GM12864 (cell line): ENCODE results near the gene GADD45G.
A peak's percentile ranks its signal among the peaks of the same experiment; 100 is the strongest.

Source experiments
- DNase-seq: peaks from one replicate; pipeline ENCODE4 v3.0.0-alpha.2; 2011; ENCODE audit warnings: low read depth
- H3K4me3 ChIP-seq: 2 replicates; pipeline ENCODE4 v1.5.1; 2011; ENCODE audit warnings: mild to moderate bottlenecking, low read depth, low read length, control low read depth
- TF ChIP-seq, protein P1 (sequence below): IDR thresholded peaks from 2 replicates; pipeline ENCODE4 v1.5.1; 2011; ENCODE audit warnings: low read depth, mild to moderate bottlenecking, moderate library complexity, low read length, control low read depth, inconsistent platforms; ENCODE audit errors: missing control alignments

GADD45G gene

DNA sequence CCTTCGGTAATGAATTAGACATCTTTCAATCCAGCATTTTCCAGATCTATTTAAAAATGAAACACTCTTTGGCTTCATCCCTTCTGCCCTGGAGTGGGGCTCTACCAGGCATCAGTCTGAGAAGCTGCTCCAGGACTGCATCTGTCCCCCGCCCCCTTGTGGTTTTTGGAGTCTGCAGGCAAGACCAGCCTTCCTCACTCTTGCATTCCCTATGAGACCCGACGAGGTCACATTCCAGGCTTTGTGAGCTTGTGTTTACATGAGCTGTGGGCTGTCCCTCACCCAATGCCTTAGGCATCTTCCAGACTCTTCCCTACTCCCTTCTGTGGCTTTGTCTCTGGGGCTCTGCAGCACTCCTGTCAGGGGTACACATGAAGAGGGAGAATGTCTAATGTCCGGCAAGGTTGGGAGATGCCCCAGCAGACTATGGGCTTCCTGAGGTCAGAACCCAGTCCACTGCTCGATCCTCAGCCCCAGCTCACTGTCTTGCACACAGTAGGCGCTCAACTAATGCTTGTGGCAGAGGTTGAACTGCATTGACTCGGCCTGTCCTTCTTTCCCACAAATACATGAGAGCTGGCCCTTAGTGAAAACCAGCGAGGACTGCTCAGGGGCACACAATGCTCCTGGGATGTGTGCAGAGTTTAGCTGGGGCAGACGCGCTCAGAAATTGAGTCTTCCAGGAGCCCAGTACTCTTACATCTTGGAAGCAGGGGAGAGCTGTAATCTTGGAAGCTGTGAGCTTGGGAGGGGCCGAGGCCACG lies 11.7 kb upstream of the GADD45G start:
- TF ChIP-seq, protein P1, sequence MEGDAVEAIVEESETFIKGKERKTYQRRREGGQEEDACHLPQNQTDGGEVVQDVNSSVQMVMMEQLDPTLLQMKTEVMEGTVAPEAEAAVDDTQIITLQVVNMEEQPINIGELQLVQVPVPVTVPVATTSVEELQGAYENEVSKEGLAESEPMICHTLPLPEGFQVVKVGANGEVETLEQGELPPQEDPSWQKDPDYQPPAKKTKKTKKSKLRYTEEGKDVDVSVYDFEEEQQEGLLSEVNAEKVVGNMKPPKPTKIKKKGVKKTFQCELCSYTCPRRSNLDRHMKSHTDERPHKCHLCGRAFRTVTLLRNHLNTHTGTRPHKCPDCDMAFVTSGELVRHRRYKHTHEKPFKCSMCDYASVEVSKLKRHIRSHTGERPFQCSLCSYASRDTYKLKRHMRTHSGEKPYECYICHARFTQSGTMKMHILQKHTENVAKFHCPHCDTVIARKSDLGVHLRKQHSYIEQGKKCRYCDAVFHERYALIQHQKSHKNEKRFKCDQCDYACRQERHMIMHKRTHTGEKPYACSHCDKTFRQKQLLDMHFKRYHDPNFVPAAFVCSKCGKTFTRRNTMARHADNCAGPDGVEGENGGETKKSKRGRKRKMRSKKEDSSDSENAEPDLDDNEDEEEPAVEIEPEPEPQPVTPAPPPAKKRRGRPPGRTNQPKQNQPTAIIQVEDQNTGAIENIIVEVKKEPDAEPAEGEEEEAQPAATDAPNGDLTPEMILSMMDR, result no peak
- no peak for DNase-seq
- H3K4me3 ChIP-seq, result no peak overlapping the region

GRCh38 chr9:89593727-89594427 lies 10.9 kb upstream of the GADD45G start:
- H3K4me3 ChIP-seq, result no peak overlapping the region
- no peak for DNase-seq
- TF ChIP-seq, protein P1, result peak; percentile 96

DNA sequence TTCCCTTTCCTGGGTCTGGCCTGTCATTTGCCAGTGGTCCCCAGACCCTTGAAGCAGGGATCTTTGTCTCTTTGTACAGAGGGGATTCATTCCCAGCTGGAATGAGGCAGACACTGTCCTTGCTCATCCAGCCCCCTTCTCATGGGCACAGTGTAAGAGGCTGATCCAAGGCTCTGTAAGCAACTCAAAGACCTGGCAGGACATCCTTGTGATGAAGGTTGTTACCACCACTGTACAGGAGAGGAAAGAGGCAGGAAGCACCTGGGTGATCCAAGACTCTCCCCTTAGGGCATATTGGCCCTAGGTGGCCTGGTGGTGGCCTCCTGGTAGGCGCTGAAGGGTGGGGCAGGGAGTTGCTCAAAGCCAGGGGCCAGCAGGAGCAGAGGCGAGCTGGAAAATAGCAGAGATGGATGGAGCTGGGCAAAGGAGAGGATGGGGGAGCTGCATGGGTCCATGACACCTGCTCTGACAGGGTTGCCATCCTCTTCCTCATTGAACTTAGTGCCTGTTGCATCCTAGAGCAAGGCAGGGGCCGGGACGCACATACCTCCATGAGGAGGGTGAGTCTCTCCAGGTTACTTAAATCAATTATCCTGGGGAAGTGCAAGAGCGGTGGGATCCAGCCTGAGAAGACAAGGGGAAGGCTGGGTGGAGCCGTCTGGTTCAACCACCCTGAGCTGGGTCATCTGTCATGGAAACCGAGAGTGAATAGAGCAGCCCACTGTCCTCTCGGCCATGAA lies 9.8 kb upstream of the GADD45G start:
- TF ChIP-seq, protein P1, result no peak

GRCh38 chr9:89595646-89596045 lies 9.2 kb upstream of the GADD45G start:
- TF ChIP-seq, protein P1, result no peak
- no peak overlapping the region for H3K4me3 ChIP-seq
- DNase-seq, result no peak

More for the DNA sequence above, 9.8 kb upstream of the GADD45G start:
- no peak for DNase-seq
- no peak overlapping the region for H3K4me3 ChIP-seq

DNA sequence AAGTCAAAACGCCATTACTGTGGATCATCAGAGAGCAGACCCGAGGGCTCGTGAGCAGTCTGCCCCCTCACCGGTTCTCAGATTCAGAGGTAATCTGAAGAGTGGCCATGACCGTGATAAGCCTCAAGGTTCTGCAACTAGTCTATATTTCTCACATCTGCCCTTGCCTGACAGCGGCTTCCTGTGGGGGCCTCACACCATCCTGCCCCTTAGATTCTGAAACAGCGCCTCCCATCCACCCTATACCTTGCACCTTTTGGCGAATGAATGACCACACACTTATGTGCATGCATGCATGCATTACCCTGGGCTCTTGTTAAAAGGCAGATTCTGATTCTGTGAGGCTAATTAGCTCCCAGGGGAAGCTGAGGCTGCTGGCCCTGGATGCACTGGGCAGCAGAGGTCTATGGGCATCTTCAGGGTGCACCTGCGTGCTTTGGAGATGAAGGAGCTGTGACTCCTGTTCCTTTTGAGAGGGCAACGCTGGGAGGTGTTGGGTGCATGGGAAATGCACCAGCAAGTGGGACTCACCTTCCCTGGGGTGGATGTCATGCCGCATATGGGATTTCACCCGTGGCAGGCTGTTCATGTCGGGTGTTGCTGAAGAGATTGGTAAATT lies 7.8 kb upstream of the GADD45G start:
- no peak for DNase-seq
- no peak overlapping the region for H3K4me3 ChIP-seq
- TF ChIP-seq, protein P1, result no peak

DNA sequence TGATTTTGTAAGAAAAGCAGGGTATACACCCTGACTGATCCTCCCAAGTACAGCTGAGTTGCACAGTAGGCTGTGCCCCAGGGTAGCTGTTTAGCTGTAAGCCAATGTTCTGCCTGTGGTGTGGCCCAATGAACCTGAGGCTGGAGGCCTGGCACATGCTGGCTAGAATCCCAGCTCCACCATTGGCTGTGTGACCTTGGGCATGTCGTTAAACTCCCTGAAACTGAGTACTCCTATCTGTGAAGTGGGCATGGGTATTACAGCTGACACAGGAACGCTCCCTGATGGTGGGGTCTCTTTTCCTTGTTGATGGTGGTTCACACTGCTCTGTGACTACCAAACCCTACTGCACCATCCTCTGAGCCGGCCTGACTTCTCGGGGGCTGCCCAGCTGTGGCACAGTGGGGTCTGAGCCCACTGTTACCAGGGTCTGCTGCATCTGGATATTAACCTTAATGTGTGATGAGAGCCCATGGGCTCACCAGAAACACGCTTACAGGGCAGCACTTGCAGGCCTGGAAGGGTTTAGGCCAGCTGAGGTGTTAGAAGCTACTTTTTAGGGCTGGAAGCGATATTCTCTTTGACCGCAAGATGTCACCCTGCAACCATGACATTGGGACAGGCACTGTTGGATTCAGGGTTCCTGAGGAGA lies 7.0 kb upstream of the GADD45G start:
- TF ChIP-seq, protein P1, result peak; percentile 86
- no peak overlapping the region for H3K4me3 ChIP-seq
- DNase-seq, result no peak
